ENCODE results near the gene NVL.
"Not testable (repeated sequence)": the region's sequence is repeated elsewhere in the genome, so short reads cannot be mapped to it uniquely, and the experiment has no call there.

The NVL gene

GRCh38 chr1:224226849-224227502 lies 103.0 kb downstream of the NVL start:
- no peak for DNase-seq

- no peak for DNase-seq
Measured at GRCh38 chr1:224223819-224224714, 105.9 kb downstream of the NVL start.

- no peak for DNase-seq
Measured at GRCh38 chr1:224219612-224220059, 110.3 kb downstream of the NVL start.

- no peak for DNase-seq
Measured at GRCh38 chr1:224219011-224219611, 110.9 kb downstream of the NVL start.

GRCh38 chr1:224217655-224218623 lies 112.0 kb downstream of the NVL start:
- no peak for DNase-seq

- DNase-seq, result no peak
Measured at GRCh38 chr1:224216382-224216781, 113.6 kb downstream of the NVL start.

GRCh38 chr1:224213438-224214119 lies 116.4 kb downstream of the NVL start:
- no peak for DNase-seq

- no peak for DNase-seq
Measured at GRCh38 chr1:224212618-224213061, 117.3 kb downstream of the NVL start.

GRCh38 chr1:224211206-224211962 lies 118.6 kb downstream of the NVL start:
- DNase-seq, result no peak

GRCh38 chr1:224205931-224206538 lies 123.9 kb downstream of the NVL start:
- DNase-seq, result not testable (repeated sequence)

- peak; percentile 8 for DNase-seq
Measured at GRCh38 chr1:224205438-224205840, 124.5 kb downstream of the NVL start.

- DNase-seq, result no peak
Measured at GRCh38 chr1:224203243-224204016, 126.5 kb downstream of the NVL start.

- no peak for DNase-seq
Measured at GRCh38 chr1:224201853-224202252, 128.1 kb downstream of the NVL start.

- no peak for DNase-seq
Measured at GRCh38 chr1:224201383-224201782, 128.6 kb downstream of the NVL start.

- DNase-seq, result no peak
Measured at GRCh38 chr1:224199679-224200078, 130.3 kb downstream of the NVL start.

GRCh38 chr1:224198572-224198971 lies 131.4 kb downstream of the NVL start:
- no peak for DNase-seq

GRCh38 chr1:224196813-224197600 lies 133.0 kb downstream of the NVL start:
- DNase-seq, result no peak

- no peak for DNase-seq
Measured at GRCh38 chr1:224193319-224193966, 136.5 kb downstream of the NVL start.

Data from GDM1 (cell line).